Stimulated activated naive CD4-positive, alpha-beta T cell (primary cell): Measurements from ENCODE around the gene PPM1H.
"Not testable (repeated sequence)": the region's sequence is repeated elsewhere in the genome, so short reads cannot be mapped to it uniquely, and the experiment has no call there.

ENCODE experiments used
- DNase-seq, 6 experiments: peaks; one replicate each; lab custom pipeline; 2025; lab: John Stamatoyannopoulos, UW

PPM1H gene

GRCh38 chr12:62767946-62768345, 167.0 kb downstream of the PPM1H start:
- DNase-seq, result no peak

- no peak for DNase-seq
Observed at GRCh38 chr12:62767496-62767895, 167.5 kb downstream of the PPM1H start.

- DNase-seq, result no peak
Observed at GRCh38 chr12:62766496-62766895, 168.5 kb downstream of the PPM1H start.

- no peak for DNase-seq
Observed at GRCh38 chr12:62763861-62764645, 170.9 kb downstream of the PPM1H start.

- no peak for DNase-seq
Observed at GRCh38 chr12:62763312-62763711, 171.6 kb downstream of the PPM1H start.

GRCh38 chr12:62762645-62763044, 172.3 kb downstream of the PPM1H start:
- no peak for DNase-seq

- DNase-seq, result no peak
Observed at GRCh38 chr12:62761658-62762057, 173.3 kb downstream of the PPM1H start.

GRCh38 chr12:62760779-62761178, 174.2 kb downstream of the PPM1H start:
- no peak for DNase-seq

GRCh38 chr12:62760341-62760740, 174.6 kb downstream of the PPM1H start:
- not testable (repeated sequence) for DNase-seq

GRCh38 chr12:62758216-62758615, 176.7 kb downstream of the PPM1H start:
- DNase-seq, result no peak

GRCh38 chr12:62757048-62757447, 177.9 kb downstream of the PPM1H start:
- DNase-seq, result no peak

- DNase-seq, result no peak
Observed at GRCh38 chr12:62754706-62755105, 180.2 kb downstream of the PPM1H start.

GRCh38 chr12:62751810-62752155, 183.2 kb downstream of the PPM1H start:
- no peak for DNase-seq

GRCh38 chr12:62750941-62751809, 183.8 kb downstream of the PPM1H start:
- DNase-seq, result no peak

GRCh38 chr12:62749586-62749985, 185.4 kb downstream of the PPM1H start:
- no peak for DNase-seq

GRCh38 chr12:62748941-62749468, 185.9 kb downstream of the PPM1H start:
- no peak for DNase-seq

- no peak for DNase-seq
Observed at GRCh38 chr12:62744551-62744950, 190.4 kb downstream of the PPM1H start.

GRCh38 chr12:62739266-62740015, 195.5 kb downstream of the PPM1H start:
- DNase-seq, result no peak

GRCh38 chr12:62738616-62739015, 196.3 kb downstream of the PPM1H start:
- DNase-seq, result no peak

GRCh38 chr12:62738105-62738504, 196.8 kb downstream of the PPM1H start:
- no peak for DNase-seq

- no peak for DNase-seq
Observed at GRCh38 chr12:62737615-62738014, 197.3 kb downstream of the PPM1H start.

- DNase-seq, result no peak
Observed at GRCh38 chr12:62737188-62737587, 197.8 kb downstream of the PPM1H start.
